Measurements from ENCODE around the gene KCND3. TPM values are rescaled to one million over a fixed set of nuclear protein-coding genes. Genes with fewer than 3 reads are reported as not detected.

Gene KCND3
- total and polyA plus RNA-seq, 2 donors (not counting 3 experiments of a cell fraction or from before 2014, with no cell fraction given) = 0.03 TPM; not detected in 1

DNA sequence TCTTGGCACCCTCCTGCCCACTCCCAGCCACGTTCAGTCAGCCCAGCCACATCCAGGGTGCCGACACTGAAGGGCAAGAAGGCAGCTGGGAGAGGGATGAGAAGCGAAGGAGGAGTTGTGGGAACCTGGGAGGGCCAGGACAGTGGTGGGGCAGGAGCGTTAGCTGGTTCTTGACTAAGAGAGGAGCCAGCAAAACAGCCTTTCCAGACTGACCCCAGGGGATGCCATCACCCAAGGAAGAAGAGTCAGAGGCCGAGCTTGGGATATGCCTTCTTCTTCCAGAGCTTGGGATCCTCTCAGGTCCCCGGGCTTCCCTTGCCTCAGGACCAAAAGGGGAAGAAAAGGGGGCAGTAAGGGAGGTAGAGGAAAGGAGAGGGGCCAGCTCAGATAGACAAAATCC is 257.5 kb downstream of the KCND3 start:
- dilution Hi-C loops (cut with MboI; ENCODE audit: extremely low pct_ligation_motif_present, low sequenced_read_pairs) = no loop called here
- no peaks in the 10 kb centered on the region for H3K27me3 ChIP-seq (ENCODE audit: control insufficient read depth in 2 of 2, insufficient read depth in 2 of 2, low read length in 2 of 2)
- H3K9ac ChIP-seq (replicated peaks; ENCODE audit: extremely low read depth, insufficient read depth, low read length) = no peak overlapping the region
- POLR2A ChIA-PET = interaction anchor here (0.6 kb wide), 1 partner anchor 254 kb away, joined by 3 read pairs; no protein-coding TSS in a partner anchor
- FAIRE-seq (no peak), DNase-seq (ENCODE audit: low read depth, low spot score) (no peak)
- H3K4me3 ChIP-seq (replicated peaks in 1 of 3; ENCODE audit: insufficient read depth in 1 of 3, low read depth in 1 of 3, low read length in 3 of 3) = no peak overlapping the region
- intact Hi-C loops (cut with micrococcal nuclease) = loop anchor here (10.0 kb wide), 1 partner anchor 767 kb away; the partner anchor contains the start of gene LRIF1
- H3K9me1 ChIP-seq (replicated peaks; ENCODE audit: control insufficient read depth, extremely low read depth, insufficient read depth, low read length) = no peaks in the 10 kb centered on the region
- H3K27ac ChIP-seq (ENCODE audit: insufficient read depth, low read depth, low read length) = no peak overlapping the region
- no peak overlapping the region for H2AFZ ChIP-seq (ENCODE audit: low read depth, low read length)
- H4K20me1 ChIP-seq (replicated peaks; ENCODE audit: control insufficient read depth, extremely low read depth, insufficient read depth, low read length) = no peaks in the 10 kb centered on the region
- TF ChIP-seq FOS (IDR thresholded peaks at IDR 0.05; ENCODE audit: borderline replicate concordance, insufficient read depth, low read length) (no peak), GATA2 (IDR thresholded peaks at IDR 0.05; ENCODE audit: insufficient read depth, insufficient read length, low read depth, low read length) (no peak), JUN (IDR thresholded peaks at IDR 0.05; ENCODE audit: borderline replicate concordance, insufficient read depth, insufficient read length, low read depth) (no peak)
- no peak overlapping the region for H3K4me2 ChIP-seq (ENCODE audit: insufficient read depth, low read length)
- no peaks in the 10 kb centered on the region for H3K9me3 ChIP-seq (replicated peaks; ENCODE audit: control insufficient read depth, insufficient read depth, low read length)
- H3K79me2 ChIP-seq (ENCODE audit: control insufficient read depth, insufficient read depth, low read length) = no peaks in the 10 kb centered on the region
- H3K36me3 ChIP-seq (ENCODE audit: control insufficient read depth in 2 of 2, extremely low read depth in 1 of 2, insufficient read depth in 2 of 2, low read length in 2 of 2) = no peaks in the 10 kb centered on the region
- BruUV-seq (replicated peaks) = no TSS peak
- H3K4me1 ChIP-seq (ENCODE audit: control insufficient read depth, extremely low read depth, insufficient read depth, low read length) = peaks cover 25% of the 10 kb centered on the region
- CTCF ChIA-PET = interaction anchor here (1.1 to 4.3 kb wide), 5 partner anchors 10 to 38 kb away, joined by 3 to 30 read pairs (median 5); no protein-coding TSS in a partner anchor

DNA sequence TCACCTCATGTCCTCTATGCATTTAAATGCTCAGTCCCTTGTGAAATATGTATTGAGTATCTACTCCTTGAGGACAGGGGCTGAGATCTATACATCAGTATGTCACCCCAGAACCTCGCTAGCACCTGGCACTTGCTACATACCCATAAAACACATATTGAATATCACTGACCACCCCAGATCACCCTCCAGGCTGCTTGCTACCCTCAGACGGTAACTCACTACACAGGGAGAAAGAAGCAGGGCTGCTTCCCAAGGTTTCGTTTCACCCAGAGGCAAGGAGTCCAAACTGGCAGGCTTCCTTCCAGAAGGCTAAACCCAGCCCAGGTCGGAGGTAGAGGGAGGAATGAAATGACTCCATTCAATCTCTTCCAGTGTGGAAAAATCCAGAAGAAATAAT is 258.8 kb downstream of the KCND3 start:
- Histone ChIP-seq H3K36me3 (ENCODE audit: control insufficient read depth in 2 of 2, extremely low read depth in 1 of 2, insufficient read depth in 2 of 2, low read length in 2 of 2) (no peaks in the 10 kb centered on the region), H3K9me3 (replicated peaks; ENCODE audit: control insufficient read depth, insufficient read depth, low read length) (no peaks in the 10 kb centered on the region), H3K27ac (ENCODE audit: insufficient read depth, low read depth, low read length) (no peak overlapping the region), H3K9me1 (replicated peaks; ENCODE audit: control insufficient read depth, extremely low read depth, insufficient read depth, low read length) (no peaks in the 10 kb centered on the region), H3K4me1 (ENCODE audit: control insufficient read depth, extremely low read depth, insufficient read depth, low read length) (peaks cover 22% of the 10 kb centered on the region), H3K4me2 (ENCODE audit: insufficient read depth, low read length) (no peak overlapping the region), H3K27me3 (ENCODE audit: control insufficient read depth in 2 of 2, insufficient read depth in 2 of 2, low read length in 2 of 2) (no peaks in the 10 kb centered on the region), H3K4me3 (replicated peaks in 1 of 3; ENCODE audit: insufficient read depth in 1 of 3, low read depth in 1 of 3, low read length in 3 of 3) (no peak overlapping the region), H2AFZ (ENCODE audit: low read depth, low read length) (no peak overlapping the region), H3K9ac (replicated peaks; ENCODE audit: extremely low read depth, insufficient read depth, low read length) (no peak overlapping the region), H3K79me2 (ENCODE audit: control insufficient read depth, insufficient read depth, low read length) (no peaks in the 10 kb centered on the region), H4K20me1 (replicated peaks; ENCODE audit: control insufficient read depth, extremely low read depth, insufficient read depth, low read length) (no peaks in the 10 kb centered on the region)
- no peak for FAIRE-seq
- dilution Hi-C loops (cut with MboI; ENCODE audit: extremely low pct_ligation_motif_present, low sequenced_read_pairs) (no loop called here), intact Hi-C loops (cut with micrococcal nuclease) (loop anchor here (10.0 kb wide), 1 partner anchor 766 kb away; the partner anchor contains the start of gene LRIF1)
- TF ChIP-seq MYC (IDR thresholded peaks at IDR 0.05; ENCODE audit: low read depth, low read length) = no peak
- no peak for TF ChIP-seq JUN (IDR thresholded peaks at IDR 0.05; ENCODE audit: borderline replicate concordance, insufficient read depth, insufficient read length, low read depth)
- TF ChIP-seq, protein P1, sequence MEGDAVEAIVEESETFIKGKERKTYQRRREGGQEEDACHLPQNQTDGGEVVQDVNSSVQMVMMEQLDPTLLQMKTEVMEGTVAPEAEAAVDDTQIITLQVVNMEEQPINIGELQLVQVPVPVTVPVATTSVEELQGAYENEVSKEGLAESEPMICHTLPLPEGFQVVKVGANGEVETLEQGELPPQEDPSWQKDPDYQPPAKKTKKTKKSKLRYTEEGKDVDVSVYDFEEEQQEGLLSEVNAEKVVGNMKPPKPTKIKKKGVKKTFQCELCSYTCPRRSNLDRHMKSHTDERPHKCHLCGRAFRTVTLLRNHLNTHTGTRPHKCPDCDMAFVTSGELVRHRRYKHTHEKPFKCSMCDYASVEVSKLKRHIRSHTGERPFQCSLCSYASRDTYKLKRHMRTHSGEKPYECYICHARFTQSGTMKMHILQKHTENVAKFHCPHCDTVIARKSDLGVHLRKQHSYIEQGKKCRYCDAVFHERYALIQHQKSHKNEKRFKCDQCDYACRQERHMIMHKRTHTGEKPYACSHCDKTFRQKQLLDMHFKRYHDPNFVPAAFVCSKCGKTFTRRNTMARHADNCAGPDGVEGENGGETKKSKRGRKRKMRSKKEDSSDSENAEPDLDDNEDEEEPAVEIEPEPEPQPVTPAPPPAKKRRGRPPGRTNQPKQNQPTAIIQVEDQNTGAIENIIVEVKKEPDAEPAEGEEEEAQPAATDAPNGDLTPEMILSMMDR (IDR thresholded peaks at IDR 0.05; ENCODE audit: extremely low read depth in 1 of 2, insufficient read depth in 1 of 2, low read depth in 1 of 2, low read length in 2 of 2) = no peak
- TF ChIP-seq POLR2A (IDR thresholded peaks at IDR 0.05; ENCODE audit: low read depth, low read length) = no peak
- no peak for TF ChIP-seq GATA2 (IDR thresholded peaks at IDR 0.05; ENCODE audit: insufficient read depth, insufficient read length, low read depth, low read length)
- TF ChIP-seq EZH2 (IDR thresholded peaks at IDR 0.05; ENCODE audit: borderline replicate concordance, low read depth, low read length, severe bottlenecking) = no peak
- ChIA-PET CTCF (interaction anchor here (2.2 to 4.3 kb wide), 3 partner anchors 17 to 39 kb away, joined by 5 to 30 read pairs (median 14); no protein-coding TSS in a partner anchor), POLR2A (no interaction called here)
- no peak for DNase-seq (ENCODE audit: low read depth, low spot score)
- BruUV-seq (replicated peaks) = no TSS peak

All from endothelial cell of umbilical vein (primary cell).